WTC11 (cell line): ENCODE results near the gene TSLP.

Experiments
- ARID4B ChIP-seq: sonication (generic); formaldehyde crosslinking; IDR thresholded peaks from 2 replicates; pipeline ENCODE4 v1.8.0; 2023; ENCODE audit warnings: missing genetic modification reagents, mild to moderate bottlenecking, borderline replicate concordance
- ATF2 ChIP-seq: sonication (generic); formaldehyde crosslinking; IDR thresholded peaks from 2 replicates; pipeline ENCODE4 v1.8.1; 2022; ENCODE audit warnings: low read depth, missing genetic modification reagents, borderline replicate concordance
- CBFB ChIP-seq: sonication (generic); formaldehyde crosslinking; IDR thresholded peaks from 2 replicates; pipeline ENCODE4 v1.8.1; 2022; ENCODE audit warnings: mild to moderate bottlenecking, low read depth, missing genetic modification reagents
- CTCF ChIP-seq: fragments of 200-600 bp; IDR thresholded peaks from 2 replicates; pipeline ENCODE4 v1.8.0; 2022; ENCODE audit warnings: antibody characterized with exemption
- MAX ChIP-seq: sonication (generic); formaldehyde crosslinking; IDR thresholded peaks from 2 replicates; pipeline ENCODE4 v1.8.0; 2022; ENCODE audit warnings: mild to moderate bottlenecking, missing genetic modification reagents
- MXD4 ChIP-seq: fragments of 250-450 bp; sonication (Bioruptor Pico); IDR thresholded peaks from 2 replicates; pipeline ENCODE4 v1.8.0; 2021; ENCODE audit warnings: mild to moderate bottlenecking, moderate library complexity, borderline replicate concordance
- RELA ChIP-seq: sonication (generic); formaldehyde crosslinking; IDR thresholded peaks from 2 replicates; pipeline ENCODE4 v1.8.1; 2022; ENCODE audit warnings: missing genetic modification reagents, mild to moderate bottlenecking, borderline replicate concordance
- SP1 ChIP-seq: sonication (generic); formaldehyde crosslinking; conservative IDR thresholded peaks from 2 replicates; pipeline ENCODE4 v1.8.1; 2022; ENCODE audit warnings: missing genetic modification reagents
- TEAD1 ChIP-seq: sonication (generic); formaldehyde crosslinking; IDR thresholded peaks from 2 replicates; pipeline ENCODE4 v1.8.0; 2022; ENCODE audit warnings: mild to moderate bottlenecking, missing genetic modification reagents
- TP53 ChIP-seq: sonication (generic); formaldehyde crosslinking; IDR thresholded peaks from 2 replicates; pipeline ENCODE4 v1.8.1; 2023; ENCODE audit warnings: mild to moderate bottlenecking, missing genetic modification reagents
- ZSCAN18 ChIP-seq: fragments of 250-450 bp; sonication (Bioruptor Pico); IDR thresholded peaks from 2 replicates; pipeline ENCODE4 v2.1.2; 2022; ENCODE audit warnings: mild to moderate bottlenecking, moderate library complexity
- TF ChIP-seq, protein P1 (sequence below): sonication (generic); formaldehyde crosslinking; IDR thresholded peaks from 2 replicates; pipeline ENCODE4 v1.8.1; 2022; ENCODE audit warnings: missing genetic modification reagents, borderline replicate concordance
- TF ChIP-seq, protein P2 (sequence below): sonication (generic); formaldehyde crosslinking; IDR thresholded peaks from 2 replicates; pipeline ENCODE4 v1.8.0; 2022; ENCODE audit warnings: mild to moderate bottlenecking, missing genetic modification reagents

- no peak for TF ChIP-seq CTCF
- TF ChIP-seq TEAD1 (CRISPR knock-in tag) = no peak
- no peak for TF ChIP-seq ATF2 (CRISPR knock-in tag)
- TF ChIP-seq RELA (CRISPR knock-in tag) = no peak
- TF ChIP-seq SP1 = no peak
- TF ChIP-seq, protein P1, sequence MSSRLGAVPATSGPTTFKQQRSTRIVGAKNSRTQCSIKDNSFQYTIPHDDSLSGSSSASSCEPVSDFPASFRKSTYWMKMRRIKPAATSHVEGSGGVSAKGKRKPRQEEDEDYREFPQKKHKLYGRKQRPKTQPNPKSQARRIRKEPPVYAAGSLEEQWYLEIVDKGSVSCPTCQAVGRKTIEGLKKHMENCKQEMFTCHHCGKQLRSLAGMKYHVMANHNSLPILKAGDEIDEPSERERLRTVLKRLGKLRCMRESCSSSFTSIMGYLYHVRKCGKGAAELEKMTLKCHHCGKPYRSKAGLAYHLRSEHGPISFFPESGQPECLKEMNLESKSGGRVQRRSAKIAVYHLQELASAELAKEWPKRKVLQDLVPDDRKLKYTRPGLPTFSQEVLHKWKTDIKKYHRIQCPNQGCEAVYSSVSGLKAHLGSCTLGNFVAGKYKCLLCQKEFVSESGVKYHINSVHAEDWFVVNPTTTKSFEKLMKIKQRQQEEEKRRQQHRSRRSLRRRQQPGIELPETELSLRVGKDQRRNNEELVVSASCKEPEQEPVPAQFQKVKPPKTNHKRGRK (CRISPR knock-in tag) = no peak
- no peak for TF ChIP-seq MAX (CRISPR knock-in tag)
- no peak for TF ChIP-seq ZSCAN18
- no peak for TF ChIP-seq TP53 (CRISPR knock-in tag)
- TF ChIP-seq, protein P2, sequence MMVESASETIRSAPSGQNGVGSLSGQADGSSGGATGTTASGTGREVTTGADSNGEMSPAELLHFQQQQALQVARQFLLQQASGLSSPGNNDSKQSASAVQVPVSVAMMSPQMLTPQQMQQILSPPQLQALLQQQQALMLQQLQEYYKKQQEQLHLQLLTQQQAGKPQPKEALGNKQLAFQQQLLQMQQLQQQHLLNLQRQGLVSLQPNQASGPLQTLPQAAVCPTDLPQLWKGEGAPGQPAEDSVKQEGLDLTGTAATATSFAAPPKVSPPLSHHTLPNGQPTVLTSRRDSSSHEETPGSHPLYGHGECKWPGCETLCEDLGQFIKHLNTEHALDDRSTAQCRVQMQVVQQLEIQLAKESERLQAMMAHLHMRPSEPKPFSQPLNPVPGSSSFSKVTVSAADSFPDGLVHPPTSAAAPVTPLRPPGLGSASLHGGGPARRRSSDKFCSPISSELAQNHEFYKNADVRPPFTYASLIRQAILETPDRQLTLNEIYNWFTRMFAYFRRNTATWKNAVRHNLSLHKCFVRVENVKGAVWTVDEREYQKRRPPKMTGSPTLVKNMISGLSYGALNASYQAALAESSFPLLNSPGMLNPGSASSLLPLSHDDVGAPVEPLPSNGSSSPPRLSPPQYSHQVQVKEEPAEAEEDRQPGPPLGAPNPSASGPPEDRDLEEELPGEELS (CRISPR knock-in tag) = no peak
- TF ChIP-seq ARID4B (CRISPR knock-in tag) = no peak
- no peak for TF ChIP-seq MXD4 (CRISPR knock-in tag)
- TF ChIP-seq CBFB (CRISPR knock-in tag) = no peak
These were observed 13.4 kb upstream of the TSLP start for GRCh38 chr5:111058064-111058463.
